22Rv1 (cell line): ENCODE results near the gene UBE2N.

Source experiments
- CTCF ChIP-seq: fragments of 450-650 bp; IDR thresholded peaks from 2 replicates; pipeline ENCODE4 v1.5.1; 2017; ENCODE audit warnings: mild to moderate bottlenecking
- ZFX ChIP-seq: fragments of 450-650 bp; IDR thresholded peaks from 2 replicates; pipeline ENCODE4 v1.6.1; 2017; ENCODE audit warnings: antibody characterized with exemption, borderline replicate concordance

GRCh38 chr12:93465841-93466240 lies 24.1 kb upstream of the UBE2N start:
- TF ChIP-seq CTCF (no peak), ZFX (no peak)
